Measurements from ENCODE around the gene ZNF841. TPM values are rescaled to one million over a fixed set of nuclear protein-coding genes. Genes with fewer than 3 reads are reported as not detected.
"Not testable (repeated sequence)": the region's sequence is repeated elsewhere in the genome, so short reads cannot be mapped to it uniquely, and the experiment has no call there.

The ZNF841 gene
- total RNA-seq, 1 experiment from 2014 or later: 4.1 TPM

DNA sequence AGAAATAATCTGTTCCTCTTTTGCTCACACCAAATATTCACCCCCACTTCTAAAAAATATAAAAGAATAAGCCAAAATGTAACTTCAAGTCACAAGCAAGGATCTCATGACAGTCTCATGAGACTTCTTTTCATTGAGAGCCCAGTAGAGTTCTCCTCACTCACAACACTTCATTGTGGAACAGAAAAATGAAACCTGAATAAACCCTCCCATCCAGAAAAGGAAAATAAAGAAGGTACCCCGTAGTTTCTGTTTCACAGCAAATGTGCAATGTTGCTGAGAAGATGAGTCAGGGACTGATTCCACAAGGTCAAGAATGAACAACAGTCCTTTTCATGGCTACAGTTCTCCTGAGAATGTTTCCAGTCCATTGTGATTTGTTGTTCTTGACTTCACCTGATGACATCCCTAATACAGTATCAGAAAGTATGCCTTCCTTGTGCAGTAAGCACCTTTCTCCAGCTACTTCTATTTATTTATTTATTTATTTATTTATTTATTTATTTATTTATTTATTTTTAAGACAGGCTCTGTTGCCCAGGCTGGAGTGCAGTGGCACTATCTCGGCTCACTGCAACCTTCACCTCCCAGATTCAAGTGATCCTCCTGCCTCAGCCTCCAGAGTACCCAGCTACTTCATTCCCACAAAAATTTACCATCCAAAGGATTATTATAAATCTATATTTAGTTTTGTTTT lies 6.4 kb upstream of the ZNF841 start:
- Histone ChIP-seq H3K4me3 (ENCODE audit: insufficient read depth, low read depth, low read length) (no peak overlapping the region), H3K27me3 (ENCODE audit: control insufficient read depth, insufficient read depth, low read length) (no peaks in the 10 kb centered on the region), H3K36me3 (replicated peaks; ENCODE audit: control insufficient read depth, insufficient read depth, low read length) (no peaks in the 10 kb centered on the region)
- DNase-seq: no peak

DNA sequence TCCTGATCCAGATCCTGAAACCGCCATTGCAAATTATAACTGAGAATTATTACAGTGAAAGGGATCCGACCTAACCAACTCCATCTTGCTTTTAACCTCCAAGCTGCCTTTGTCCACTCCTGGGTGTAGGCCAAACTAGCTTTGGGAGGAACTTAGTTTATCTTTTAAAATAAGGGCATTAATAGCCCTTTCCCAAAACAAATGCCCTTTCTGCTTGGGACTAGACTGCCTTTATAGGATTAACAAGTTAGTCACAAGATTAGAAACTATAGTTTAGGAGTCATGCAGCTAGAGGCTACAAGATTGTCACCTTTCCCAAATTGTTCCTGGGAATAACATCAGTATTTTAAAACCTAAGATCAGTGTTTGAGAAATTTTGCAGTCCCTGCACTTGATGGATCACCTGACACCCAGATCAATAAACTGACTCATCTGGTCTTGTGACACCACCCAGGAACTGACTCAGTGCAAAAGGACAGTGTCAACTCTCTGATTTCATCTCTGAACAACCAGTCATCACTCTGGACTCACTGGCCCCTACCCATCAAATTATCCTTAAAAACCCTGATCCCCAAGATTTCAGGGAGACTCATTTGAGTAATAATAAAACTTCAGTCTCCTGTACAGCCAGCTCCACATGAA lies 4.1 kb upstream of the ZNF841 start:
- DNase-seq: no peak
- Histone ChIP-seq H3K27me3 (ENCODE audit: control insufficient read depth, insufficient read depth, low read length) (no peaks in the 10 kb centered on the region), H3K4me3 (ENCODE audit: insufficient read depth, low read depth, low read length) (no peak overlapping the region), H3K36me3 (replicated peaks; ENCODE audit: control insufficient read depth, insufficient read depth, low read length) (no peaks in the 10 kb centered on the region)

DNA sequence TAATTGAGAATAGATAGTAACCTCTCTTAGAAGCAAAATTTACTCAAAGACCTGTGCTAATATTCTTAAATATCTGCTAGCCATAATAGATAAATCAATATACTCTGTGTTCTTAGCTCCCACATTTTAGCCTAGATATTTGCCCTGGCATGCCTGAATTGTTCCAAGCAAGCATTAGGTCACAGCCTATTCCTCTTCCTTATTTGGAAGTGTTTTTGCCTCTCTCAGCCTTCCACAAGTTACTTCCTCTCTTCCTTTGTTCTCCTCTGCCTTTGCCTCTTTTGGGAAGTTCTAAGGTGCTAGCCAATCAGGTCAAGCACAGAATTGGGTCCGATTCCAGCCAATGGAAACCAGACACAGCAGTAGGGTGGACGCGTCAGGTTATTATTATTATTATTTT lies 851 bp upstream of the ZNF841 start:
- H3K36me3 ChIP-seq (replicated peaks; ENCODE audit: control insufficient read depth, insufficient read depth, low read length); H3K27me3 ChIP-seq (ENCODE audit: control insufficient read depth, insufficient read depth, low read length); H3K4me3 ChIP-seq (ENCODE audit: insufficient read depth, low read depth, low read length); DNase-seq: not testable (repeated sequence)

GRCh38 chr19:52094526-52095130 lies 937 bp downstream of the ZNF841 start:
- H3K4me3 ChIP-seq (ENCODE audit: insufficient read depth, low read depth, low read length): peak overlapping the region; percentile 92
- no peak for DNase-seq

GRCh38 chr19:52086481-52086880 lies 9.1 kb downstream of the ZNF841 start:
- no peak for DNase-seq
- Histone ChIP-seq H3K27me3 (ENCODE audit: control insufficient read depth, insufficient read depth, low read length) (no peaks in the 10 kb centered on the region), H3K36me3 (replicated peaks; ENCODE audit: control insufficient read depth, insufficient read depth, low read length) (peaks cover 8% of the 10 kb centered on the region), H3K4me3 (ENCODE audit: insufficient read depth, low read depth, low read length) (no peak overlapping the region)

More at GRCh38 chr19:52094526-52095130, 937 bp downstream of the ZNF841 start:
- Histone ChIP-seq H3K27me3 (ENCODE audit: control insufficient read depth, insufficient read depth, low read length) (no peaks in the 10 kb centered on the region), H3K36me3 (replicated peaks; ENCODE audit: control insufficient read depth, insufficient read depth, low read length) (no peaks in the 10 kb centered on the region; the same call in 1 of the 2 replicates)

DNA sequence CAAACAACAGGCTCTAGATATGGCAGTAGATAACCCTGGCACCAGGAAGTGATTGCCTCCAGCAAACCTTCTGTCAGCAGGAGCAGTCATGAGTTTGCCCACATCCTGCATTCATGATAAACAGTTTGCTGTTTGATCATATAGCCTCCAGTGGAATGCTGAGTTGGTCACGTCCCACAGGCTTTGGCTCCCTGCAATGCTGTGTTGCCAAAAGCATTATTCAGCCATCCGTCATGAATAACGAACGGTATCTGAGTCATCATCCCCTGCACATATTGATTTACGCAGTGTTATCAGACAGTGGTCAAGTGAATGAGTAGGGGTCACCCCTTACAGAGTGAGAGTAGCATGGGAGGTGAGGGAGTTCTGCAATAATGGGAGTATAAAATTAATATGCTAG lies 25.1 kb downstream of the ZNF841 start:
- Histone ChIP-seq H3K4me3 (ENCODE audit: insufficient read depth, low read depth, low read length) (no peak overlapping the region), H3K27me3 (ENCODE audit: control insufficient read depth, insufficient read depth, low read length) (no peaks in the 10 kb centered on the region), H3K36me3 (replicated peaks; ENCODE audit: control insufficient read depth, insufficient read depth, low read length) (peaks cover 19% of the 10 kb centered on the region)
- no peak for DNase-seq

GRCh38 chr19:52069653-52070052 lies 25.9 kb downstream of the ZNF841 start:
- Histone ChIP-seq H3K36me3 (replicated peaks; ENCODE audit: control insufficient read depth, insufficient read depth, low read length) (peaks cover 14% of the 10 kb centered on the region), H3K27me3 (ENCODE audit: control insufficient read depth, insufficient read depth, low read length) (no peaks in the 10 kb centered on the region), H3K4me3 (ENCODE audit: insufficient read depth, low read depth, low read length) (no peak overlapping the region)
- DNase-seq: no peak

GRCh38 chr19:52066258-52066863 lies 29.2 kb downstream of the ZNF841 start:
- no peak for DNase-seq
- Histone ChIP-seq H3K36me3 (replicated peaks; ENCODE audit: control insufficient read depth, insufficient read depth, low read length) (peaks cover 14% of the 10 kb centered on the region), H3K27me3 (ENCODE audit: control insufficient read depth, insufficient read depth, low read length) (no peaks in the 10 kb centered on the region), H3K4me3 (ENCODE audit: insufficient read depth, low read depth, low read length) (no peak overlapping the region)

DNA sequence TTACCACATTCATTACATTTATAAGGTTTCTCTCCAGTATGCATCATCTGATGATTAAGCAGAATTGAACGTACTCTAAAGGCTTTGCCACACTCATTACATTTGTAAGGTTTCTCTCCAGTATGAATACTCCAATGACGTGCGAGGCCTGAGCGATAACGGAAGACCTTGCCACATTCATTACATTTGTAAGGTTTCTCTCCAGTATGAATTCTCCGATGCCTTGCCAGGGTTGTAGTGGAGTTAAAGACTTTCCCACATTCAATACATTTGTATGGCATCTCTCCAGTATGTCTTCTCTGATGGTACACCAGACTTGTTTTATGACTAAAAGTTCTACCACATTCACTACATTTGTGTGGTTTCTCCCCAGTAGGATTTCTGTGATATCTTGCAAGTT lies 30.2 kb downstream of the ZNF841 start:
- no peak for DNase-seq
- peaks cover 14% of the 10 kb centered on the region for H3K36me3 ChIP-seq (replicated peaks; ENCODE audit: control insufficient read depth, insufficient read depth, low read length)
- no peak overlapping the region for H3K4me3 ChIP-seq (ENCODE audit: insufficient read depth, low read depth, low read length)
- no peaks in the 10 kb centered on the region for H3K27me3 ChIP-seq (ENCODE audit: control insufficient read depth, insufficient read depth, low read length)

DNA sequence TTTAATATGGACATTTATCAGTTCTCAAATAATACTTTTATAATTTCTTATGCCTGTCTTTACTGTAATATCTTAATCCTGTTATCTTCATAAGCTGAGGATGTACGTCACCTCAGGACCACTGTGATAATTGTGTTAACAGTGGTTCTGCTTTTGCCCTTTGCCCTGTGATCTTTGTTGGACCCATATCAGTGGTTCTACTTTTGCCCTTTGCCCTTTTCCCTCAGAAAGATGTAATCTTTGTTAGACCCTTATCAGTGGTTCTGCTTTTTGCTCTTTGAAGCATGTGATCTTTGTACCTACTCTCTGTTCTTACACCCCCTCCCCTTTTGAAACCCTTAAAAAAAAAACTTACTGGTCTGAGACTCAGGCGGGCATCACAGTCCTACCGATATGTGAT lies 39.1 kb downstream of the ZNF841 start:
- DNase-seq; H3K36me3 ChIP-seq (replicated peaks; ENCODE audit: control insufficient read depth, insufficient read depth, low read length); H3K27me3 ChIP-seq (ENCODE audit: control insufficient read depth, insufficient read depth, low read length); H3K4me3 ChIP-seq (ENCODE audit: insufficient read depth, low read depth, low read length): not testable (repeated sequence)

DNA sequence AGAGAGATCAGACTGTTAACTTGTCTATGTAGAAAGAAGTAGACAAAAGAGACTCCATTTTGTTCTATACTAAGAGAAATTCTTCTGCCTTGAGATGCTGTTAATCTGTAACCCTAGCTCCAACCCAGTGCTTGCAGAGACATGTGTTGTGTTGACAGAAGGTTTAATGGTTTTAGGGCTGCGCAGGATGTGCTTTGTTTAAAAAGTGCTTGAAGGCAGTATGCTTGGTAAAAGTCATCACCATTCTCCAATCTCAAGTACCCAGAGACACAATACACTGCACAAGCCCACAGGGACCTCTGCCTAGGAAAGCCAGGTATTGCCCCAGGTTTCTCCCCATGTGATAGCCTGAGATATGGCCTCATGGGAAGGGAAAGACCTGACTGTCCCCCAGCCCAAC lies 43.8 kb downstream of the ZNF841 start:
- H3K4me3 ChIP-seq (ENCODE audit: insufficient read depth, low read depth, low read length); DNase-seq; H3K36me3 ChIP-seq (replicated peaks; ENCODE audit: control insufficient read depth, insufficient read depth, low read length); H3K27me3 ChIP-seq (ENCODE audit: control insufficient read depth, insufficient read depth, low read length): not testable (repeated sequence)

DNA sequence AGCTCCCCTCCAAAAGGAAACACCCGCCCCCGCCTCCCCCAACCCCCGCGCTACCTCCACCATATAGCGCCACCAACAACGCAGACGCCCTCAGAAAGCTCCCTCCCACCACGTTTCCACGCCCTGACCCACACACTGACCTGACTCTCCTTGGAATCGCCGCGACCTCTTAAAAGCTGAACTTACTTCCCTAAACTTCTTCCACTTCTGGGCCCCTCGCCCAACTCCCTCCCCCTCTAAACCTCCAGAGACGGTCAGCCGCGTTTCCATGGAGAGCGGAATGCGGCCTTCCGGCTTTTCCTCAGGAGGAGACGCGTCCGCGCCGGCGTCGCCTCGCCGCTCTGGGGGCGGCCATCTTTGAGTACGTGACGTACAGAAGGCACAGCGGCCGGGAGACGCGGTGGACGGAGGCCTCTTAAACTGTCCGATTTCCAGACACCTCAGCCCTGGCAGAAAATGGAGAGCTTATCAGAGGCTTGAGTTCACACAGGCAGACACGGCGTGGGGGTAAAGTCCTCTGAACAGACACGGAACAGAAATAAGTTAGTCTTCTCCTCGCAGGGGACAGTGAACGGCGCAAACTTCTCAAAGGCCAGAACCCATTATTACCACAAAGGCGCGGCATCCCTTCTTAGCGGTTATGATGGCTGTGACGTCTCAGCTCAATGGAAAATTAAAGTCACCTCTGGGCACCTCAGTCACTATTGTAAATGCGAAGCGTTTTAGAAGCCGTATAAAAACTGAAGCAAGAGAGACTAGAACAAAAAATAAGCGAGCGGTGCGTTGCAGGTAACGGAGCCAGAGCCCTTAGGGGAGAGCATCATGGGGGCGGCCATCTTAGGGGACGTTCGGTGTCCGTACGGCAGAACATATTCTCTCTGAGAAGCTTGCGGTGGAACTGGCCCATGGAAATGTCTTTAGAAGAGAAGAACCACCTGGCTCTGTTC lies 46.7 kb downstream of the ZNF841 start, which contains the start of gene ZNF432:
TSS of gene ZNF432 (minus strand) at position 284 of the 947 bp plus-strand sequence. CDS start 1,970 bp downstream, outside the sequence.
- DNase-seq: peak; percentile 92
- Histone ChIP-seq H3K36me3 (replicated peaks; ENCODE audit: control insufficient read depth, insufficient read depth, low read length) (no peaks in the 10 kb centered on the region), H3K27me3 (ENCODE audit: control insufficient read depth, insufficient read depth, low read length) (no peaks in the 10 kb centered on the region)

GRCh38 chr19:52039169-52039568 lies 56.4 kb downstream of the ZNF841 start:
- Histone ChIP-seq H3K27me3 (ENCODE audit: control insufficient read depth, insufficient read depth, low read length) (no peaks in the 10 kb centered on the region), H3K36me3 (replicated peaks; ENCODE audit: control insufficient read depth, insufficient read depth, low read length) (peaks cover 8% of the 10 kb centered on the region), H3K4me3 (ENCODE audit: insufficient read depth, low read depth, low read length) (no peak overlapping the region)
- DNase-seq: no peak

More for the DNA sequence above, 46.7 kb downstream of the ZNF841 start, which contains the start of gene ZNF432:
- H3K4me3 ChIP-seq (ENCODE audit: insufficient read depth, low read depth, low read length): peak within 1 kb of the TSS; percentile 76
